H9 (cell line): ENCODE results near the gene SCFD2. TPM values are rescaled to one million over a fixed set of nuclear protein-coding genes. Genes with fewer than 3 reads are reported as not detected.

ENCODE experiments used
- DNase-seq: peaks from one replicate; pipeline ENCODE4 v3.0.0-alpha.2; 2017
- H2AFZ ChIP-seq: one replicate; pipeline ENCODE4 v1.6.1; 2013; ENCODE audit warnings: mild to moderate bottlenecking, low read length, control low read depth, moderate library complexity
- H2AK5ac ChIP-seq: 2 replicates; pipeline ENCODE4 v1.6.1; 2013; ENCODE audit warnings: low read length, control low read depth, mixed read lengths; ENCODE audit not compliant: insufficient read length
- H2BK120ac ChIP-seq: one replicate; pipeline ENCODE4 v1.6.1; 2013; ENCODE audit warnings: low read depth, mild to moderate bottlenecking, low read length, control low read depth, inconsistent platforms; ENCODE audit not compliant: poor library complexity, severe bottlenecking
- H2BK12ac ChIP-seq: 2 replicates; pipeline ENCODE4 v1.6.1; 2013; ENCODE audit warnings: low read length, control low read depth, mixed read lengths, low read depth; ENCODE audit not compliant: insufficient read length
- H2BK15ac ChIP-seq: 2 replicates; pipeline ENCODE4 v1.6.1; 2013; ENCODE audit warnings: low read depth, low read length, control low read depth
- H2BK20ac ChIP-seq: one replicate; pipeline ENCODE4 v1.6.1; 2013; ENCODE audit warnings: low read depth, mild to moderate bottlenecking, low read length, control low read depth, inconsistent platforms; ENCODE audit not compliant: poor library complexity, severe bottlenecking
- H2BK5ac ChIP-seq: 2 replicates; pipeline ENCODE4 v1.6.1; 2013; ENCODE audit warnings: low read length, control low read depth, mixed read lengths; ENCODE audit not compliant: insufficient read length
- H3K14ac ChIP-seq: 2 replicates; pipeline ENCODE4 v1.6.1; 2013; ENCODE audit warnings: low read length, control low read depth; ENCODE audit not compliant: insufficient read depth
- H3K18ac ChIP-seq: 2 replicates; pipeline ENCODE4 v1.6.1; 2013; ENCODE audit warnings: low read depth, mild to moderate bottlenecking, mixed read lengths, low read length, control low read depth; ENCODE audit not compliant: insufficient read length
- H3K23ac ChIP-seq: 2 replicates; pipeline ENCODE4 v1.6.1; 2013; ENCODE audit warnings: low read length, control low read depth, mixed read lengths, low read depth; ENCODE audit not compliant: insufficient read length
- H3K23me2 ChIP-seq: 2 replicates; pipeline ENCODE4 v1.6.1; 2013; ENCODE audit warnings: low read depth, mild to moderate bottlenecking, mixed read lengths, low read length, control low read depth; ENCODE audit not compliant: insufficient read length, poor library complexity, severe bottlenecking
- H3K27ac ChIP-seq: 2 replicates; pipeline ENCODE4 v1.5.1; 2013; ENCODE audit warnings: low read length, control low read depth, mixed read lengths, low read depth; ENCODE audit not compliant: insufficient read length
- H3K27me3 ChIP-seq: 2 replicates; pipeline ENCODE4 v1.6.1; 2013; ENCODE audit warnings: low read length, control low read depth, inconsistent platforms; ENCODE audit not compliant: insufficient read depth
- H3K4ac ChIP-seq: 2 replicates; pipeline ENCODE4 v1.6.1; 2013; ENCODE audit warnings: low read depth, mild to moderate bottlenecking, control low read depth, inconsistent platforms, low read length, moderate library complexity
- H3K4me1 ChIP-seq: 2 replicates; pipeline ENCODE4 v1.6.1; 2013; ENCODE audit warnings: low read length, control low read depth, inconsistent platforms; ENCODE audit not compliant: insufficient read depth
- H3K4me2 ChIP-seq: 2 replicates; pipeline ENCODE4 v1.6.1; 2013; ENCODE audit warnings: low read length, control low read depth, mixed read lengths; ENCODE audit not compliant: insufficient read length, insufficient read depth
- H3K56ac ChIP-seq: 2 replicates; pipeline ENCODE4 v1.6.1; 2013; ENCODE audit warnings: low read depth, mild to moderate bottlenecking, mixed read lengths, low read length, control low read depth; ENCODE audit not compliant: insufficient read length
- H3K79me1 ChIP-seq: 2 replicates; pipeline ENCODE4 v1.6.1; 2013; ENCODE audit warnings: low read depth, mild to moderate bottlenecking, moderate library complexity, low read length, control low read depth, inconsistent platforms; ENCODE audit not compliant: insufficient read depth, poor library complexity, severe bottlenecking
- H3K79me2 ChIP-seq: 2 replicates; pipeline ENCODE4 v1.6.1; 2013; ENCODE audit warnings: low read length, control low read depth, inconsistent platforms; ENCODE audit not compliant: insufficient read depth
- H3K9ac ChIP-seq: 2 replicates; pipeline ENCODE4 v1.6.1; 2013; ENCODE audit warnings: low read length, control low read depth, mixed read lengths; ENCODE audit not compliant: insufficient read length; ENCODE audit errors: extremely low read depth
- H3K9me3 ChIP-seq: one replicate; pipeline ENCODE4 v1.6.1; 2013; ENCODE audit warnings: low read depth, low read length, inconsistent platforms; ENCODE audit not compliant: control insufficient read depth
- H3T11ph ChIP-seq: one replicate; pipeline ENCODE4 v1.6.1; 2013; ENCODE audit warnings: mild to moderate bottlenecking, low read length, control low read depth, inconsistent platforms
- H4K20me1 ChIP-seq: one replicate; pipeline ENCODE4 v1.6.1; 2013; ENCODE audit not compliant: control insufficient read depth, insufficient read length, insufficient read depth
- H4K5ac ChIP-seq: 2 replicates; pipeline ENCODE4 v1.6.1; 2013; ENCODE audit warnings: low read depth, mild to moderate bottlenecking, mixed read lengths, low read length, control low read depth; ENCODE audit not compliant: insufficient read length
- H4K8ac ChIP-seq: replicated peaks from 2 replicates; pipeline ENCODE4 v1.6.1; 2013; ENCODE audit warnings: low read length, control low read depth, mixed read lengths, low read depth; ENCODE audit not compliant: insufficient read length
- H4K91ac ChIP-seq: 2 replicates; pipeline ENCODE4 v1.6.1; 2013; ENCODE audit warnings: low read depth, mild to moderate bottlenecking, moderate library complexity, mixed read lengths, low read length, control low read depth; ENCODE audit not compliant: insufficient read length
- H3K27ac Mint-ChIP-seq, 3 experiments: 2 replicates in 2 of 3; 3 replicates in 1 of 3; pipeline ENCODE4 v1.8.0; 2020 to 2021; ENCODE audit warnings: mixed read lengths in 3 of 3, mild to moderate bottlenecking in 1 of 3, moderate library complexity in 1 of 3
- H3K27me3 Mint-ChIP-seq: 2 replicates; pipeline ENCODE4 v1.8.0; 2021; ENCODE audit warnings: low read depth, mild to moderate bottlenecking, moderate library complexity, mixed read lengths
- H3K36me3 Mint-ChIP-seq, 3 experiments: 2 replicates in 2 of 3; 3 replicates in 1 of 3; pipeline ENCODE4 v1.8.0; 2020 to 2021; ENCODE audit warnings: low read depth in 3 of 3, mixed read lengths in 3 of 3; ENCODE audit not compliant: insufficient read depth in 1 of 3
- H3K4me1 Mint-ChIP-seq, 2 experiments: 2 replicates each; pipeline ENCODE4 v1.8.0; 2020; ENCODE audit warnings: mixed read lengths in 2 of 2
- H3K4me3 Mint-ChIP-seq, 2 experiments: 2 replicates in 1 of 2; 3 replicates in 1 of 2; pipeline ENCODE4 v1.8.0; 2020 to 2021; ENCODE audit warnings: mild to moderate bottlenecking in 2 of 2, mixed read lengths in 2 of 2, moderate library complexity in 1 of 2
- H3K9me3 Mint-ChIP-seq, 2 experiments: 2 replicates in 1 of 2; 3 replicates in 1 of 2; pipeline ENCODE4 v1.8.0; 2020; ENCODE audit warnings: mild to moderate bottlenecking in 2 of 2, mixed read lengths in 2 of 2, moderate library complexity in 1 of 2
- WGBS: extraction: QIAGEN DNeasy Blood & Tissue Kit; methylation state at CpG from one replicate; pipeline ENCODE4 v1.1.7; 2013; ENCODE audit warnings: missing lambda C conversion rate, low lambda C conversion rate, mixed read lengths; ENCODE audit not compliant: insufficient read length; ENCODE audit errors: extremely low coverage; 5-methylcytosine and 5-hydroxymethylcytosine counted together
- total RNA-seq: library from RNA; stranded (reverse); gene quantifications from 2 replicates; pipeline ENCODE4 v1.2.1, GENCODE V29; 2021
- TF ChIP-seq, protein P1 (sequence below): fragments of 200-600 bp; sonication (generic); conservative IDR thresholded peaks from 3 replicates; pipeline ENCODE4 v1.8.0; 2021; ENCODE audit warnings: antibody characterized with exemption, mild to moderate bottlenecking

The SCFD2 gene
- total RNA-seq, 1 experiment from 2014 or later, result 10.1 TPM

DNA sequence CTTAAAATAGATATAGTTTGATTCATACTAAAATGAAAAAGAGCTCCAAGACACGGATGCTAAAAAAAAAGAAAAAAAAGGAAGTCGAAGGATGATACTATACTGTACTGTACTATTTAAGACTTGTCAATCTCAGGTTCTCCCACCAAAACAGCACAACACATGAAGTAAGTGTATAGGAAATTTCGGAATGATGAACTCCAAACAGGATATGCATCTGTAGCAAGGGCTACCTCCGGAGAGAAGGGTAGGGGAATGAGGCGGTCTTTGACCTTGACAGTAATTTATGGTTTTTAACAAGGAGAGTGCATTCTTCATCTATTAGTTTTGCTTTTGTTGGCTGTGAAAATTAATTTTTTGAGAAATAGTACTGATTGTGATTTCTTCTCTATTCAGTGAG, 11.0 kb upstream of the SCFD2 start:
- H3K23ac ChIP-seq, result no peak overlapping the region
- H3K27ac ChIP-seq, result no peak overlapping the region
- H3K79me2 ChIP-seq, result peaks cover 23% of the 10 kb centered on the region; the same call in 1 of the 2 replicates
- no peak overlapping the region for H2BK5ac ChIP-seq
- no peaks in the 10 kb centered on the region for H3K9me3 ChIP-seq
- H3K4me1 ChIP-seq, result no peaks in the 10 kb centered on the region
- H3K79me1 ChIP-seq, result peaks cover 2% of the 10 kb centered on the region
- no peak overlapping the region for H2BK20ac ChIP-seq
- Mint-ChIP-seq H3K27ac (peak overlapping the region in 1 of 3 experiments; percentile 24; a peak in 2 of 7 replicates), H3K9me3 (no peaks in the 10 kb centered on the region), H3K36me3 (peaks cover 0 to 11% (median 7%) of the 10 kb centered on the region in 3 experiments; a peak in 5 of 7 replicates), H3K4me1 (peaks cover 15 to 22% of the 10 kb centered on the region in 2 experiments), H3K4me3 (peak overlapping the region; percentile 95 to 99), H3K27me3 (peaks cover 34% of the 10 kb centered on the region)
- H4K91ac ChIP-seq, result no peak overlapping the region
- H2AFZ ChIP-seq, result no peak overlapping the region
- no peak for DNase-seq
- no CpG with 5 or more reads among the region's 5 CpGs for WGBS
- no peak overlapping the region for H3K56ac ChIP-seq
- H2BK15ac ChIP-seq, result no peak overlapping the region
- H2BK120ac ChIP-seq, result no peak overlapping the region
- TF ChIP-seq, protein P1, sequence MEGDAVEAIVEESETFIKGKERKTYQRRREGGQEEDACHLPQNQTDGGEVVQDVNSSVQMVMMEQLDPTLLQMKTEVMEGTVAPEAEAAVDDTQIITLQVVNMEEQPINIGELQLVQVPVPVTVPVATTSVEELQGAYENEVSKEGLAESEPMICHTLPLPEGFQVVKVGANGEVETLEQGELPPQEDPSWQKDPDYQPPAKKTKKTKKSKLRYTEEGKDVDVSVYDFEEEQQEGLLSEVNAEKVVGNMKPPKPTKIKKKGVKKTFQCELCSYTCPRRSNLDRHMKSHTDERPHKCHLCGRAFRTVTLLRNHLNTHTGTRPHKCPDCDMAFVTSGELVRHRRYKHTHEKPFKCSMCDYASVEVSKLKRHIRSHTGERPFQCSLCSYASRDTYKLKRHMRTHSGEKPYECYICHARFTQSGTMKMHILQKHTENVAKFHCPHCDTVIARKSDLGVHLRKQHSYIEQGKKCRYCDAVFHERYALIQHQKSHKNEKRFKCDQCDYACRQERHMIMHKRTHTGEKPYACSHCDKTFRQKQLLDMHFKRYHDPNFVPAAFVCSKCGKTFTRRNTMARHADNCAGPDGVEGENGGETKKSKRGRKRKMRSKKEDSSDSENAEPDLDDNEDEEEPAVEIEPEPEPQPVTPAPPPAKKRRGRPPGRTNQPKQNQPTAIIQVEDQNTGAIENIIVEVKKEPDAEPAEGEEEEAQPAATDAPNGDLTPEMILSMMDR, result no peak
- no peak overlapping the region for H3K4ac ChIP-seq
- H3K4me2 ChIP-seq, result peak overlapping the region; percentile 86
- no peak overlapping the region for H4K5ac ChIP-seq
- H3K14ac ChIP-seq, result no peak overlapping the region
- H3K18ac ChIP-seq, result no peak overlapping the region
- H4K20me1 ChIP-seq, result no peaks in the 10 kb centered on the region
- H3K27me3 ChIP-seq, result no peaks in the 10 kb centered on the region; the same call in 1 of the 2 replicates
- H3T11ph ChIP-seq, result no peak overlapping the region
- H2AK5ac ChIP-seq, result no peak overlapping the region
- H4K8ac ChIP-seq, result no peak overlapping the region
- H2BK12ac ChIP-seq, result no peak overlapping the region
- H3K9ac ChIP-seq, result no peak overlapping the region
- peaks cover 2% of the 10 kb centered on the region for H3K23me2 ChIP-seq
